ENCODE results near the gene NR6A1.

The NR6A1 gene

GRCh38 chr9:124471761-124472160 lies 299.4 kb downstream of the NR6A1 start:
- Histone ChIP-seq H3K36me3 (no peaks in the 10 kb centered on the region), H3K4me1 (peaks cover 21 to 46% (median 32%) of the 10 kb centered on the region in 10 experiments), H3K4me3 (no peak overlapping the region), H4K20me1 (peaks cover 0 to 5% (median 0%) of the 10 kb centered on the region in 11 experiments; a peak in 1 of 22 replicates), H3K9ac (no peak overlapping the region), H3K27me3 (peaks cover 0 to 5% (median 4%) of the 10 kb centered on the region in 11 experiments; a peak in 11 of 22 replicates), H3K27ac (no peak overlapping the region), H3K4me2 (no peak overlapping the region), H3K9me3 (replicated peaks in 1 of 11) (no peaks in the 10 kb centered on the region)
- TF ChIP-seq Cebpa-rat (IDR thresholded peaks at IDR 0.05), result no peak

GRCh38 chr9:124470726-124471125 lies 300.4 kb downstream of the NR6A1 start:
- Histone ChIP-seq H3K27me3 (no peaks in the 10 kb centered on the region), H3K4me2 (no peak overlapping the region)
- no peak for TF ChIP-seq Cebpa-rat (IDR thresholded peaks at IDR 0.05)

GRCh38 chr9:124470306-124470705 lies 300.8 kb downstream of the NR6A1 start:
- Histone ChIP-seq H3K9ac (no peak overlapping the region), H4K20me1 (0 out of 22 replicates have a peak, but pooled peaks cover 0 to 5% (median 0%) of the 10 kb centered on the region in 11 experiments), H3K4me2 (no peak overlapping the region), H3K36me3 (no peaks in the 10 kb centered on the region), H3K4me3 (no peak overlapping the region), H3K4me1 (peaks cover 7 to 32% (median 18%) of the 10 kb centered on the region in 10 experiments), H3K9me3 (replicated peaks in 1 of 11) (no peaks in the 10 kb centered on the region), H3K27me3 (no peaks in the 10 kb centered on the region), H3K27ac (no peak overlapping the region)
- TF ChIP-seq Cebpa-rat (IDR thresholded peaks at IDR 0.05), result no peak

More at GRCh38 chr9:124470726-124471125, 300.4 kb downstream of the NR6A1 start:
- H3K9ac ChIP-seq, result no peak overlapping the region
- H3K9me3 ChIP-seq (replicated peaks in 1 of 11), result no peaks in the 10 kb centered on the region
- peaks cover 0 to 5% (median 0%) of the 10 kb centered on the region in 11 experiments; a peak in 1 of 22 replicates for H4K20me1 ChIP-seq
- no peaks in the 10 kb centered on the region for H3K36me3 ChIP-seq
- peaks cover 10 to 35% (median 22%) of the 10 kb centered on the region in 10 experiments for H3K4me1 ChIP-seq
- no peak overlapping the region for H3K4me3 ChIP-seq
- no peak overlapping the region for H3K27ac ChIP-seq

- Histone ChIP-seq H3K4me1 (peaks cover 6 to 32% (median 17%) of the 10 kb centered on the region in 10 experiments; a peak in 19 of 20 replicates), H3K4me2 (peak overlapping the region in 9 of 11 experiments; percentile 22 to 53 (median 40); a peak in 15 of 22 replicates), H3K9me3 (replicated peaks in 1 of 11) (no peaks in the 10 kb centered on the region), H3K4me3 (no peak overlapping the region), H3K27me3 (no peaks in the 10 kb centered on the region), H3K36me3 (no peaks in the 10 kb centered on the region), H3K9ac (no peak overlapping the region), H3K27ac (no peak overlapping the region), H4K20me1 (0 out of 22 replicates have a peak, but pooled peaks cover 0 to 5% (median 0%) of the 10 kb centered on the region in 11 experiments)
- TF ChIP-seq Cebpa-rat (IDR thresholded peaks at IDR 0.05), result no peak
These were observed 301.9 kb downstream of the NR6A1 start for GRCh38 chr9:124469011-124469832.

GRCh38 chr9:124468061-124468740 lies 302.9 kb downstream of the NR6A1 start:
- Histone ChIP-seq H4K20me1 (0 out of 22 replicates have a peak, but pooled peaks cover 0 to 5% (median 0%) of the 10 kb centered on the region in 11 experiments), H3K4me2 (peak overlapping the region in 8 of 11 experiments; percentile 22 to 53 (median 36); a peak in 11 of 22 replicates), H3K9me3 (replicated peaks in 1 of 11) (peaks cover 0 to 7% (median 0%) of the 10 kb centered on the region in 11 experiments; a peak in 3 of 22 replicates), H3K36me3 (no peaks in the 10 kb centered on the region), H3K27ac (no peak overlapping the region), H3K27me3 (no peaks in the 10 kb centered on the region), H3K9ac (no peak overlapping the region), H3K4me3 (no peak overlapping the region), H3K4me1 (peaks cover 6 to 32% (median 17%) of the 10 kb centered on the region in 10 experiments; a peak in 19 of 20 replicates)
- TF ChIP-seq Cebpa-rat (IDR thresholded peaks at IDR 0.05), result no peak

- TF ChIP-seq Cebpa-rat (IDR thresholded peaks at IDR 0.05), result no peak
- H3K9ac ChIP-seq, result no peak overlapping the region
These were observed 303.6 kb downstream of the NR6A1 start for GRCh38 chr9:124467410-124468060.

More at GRCh38 chr9:124467410-124468060, 303.6 kb downstream of the NR6A1 start:
- Histone ChIP-seq H3K27me3 (no peaks in the 10 kb centered on the region), H3K4me1 (peaks cover 6 to 32% (median 17%) of the 10 kb centered on the region in 10 experiments; a peak in 19 of 20 replicates), H4K20me1 (0 out of 22 replicates have a peak, but pooled peaks cover 0 to 5% (median 0%) of the 10 kb centered on the region in 11 experiments), H3K4me3 (no peak overlapping the region), H3K4me2 (no peak overlapping the region), H3K9me3 (replicated peaks in 1 of 11) (peaks cover 0 to 12% (median 0%) of the 10 kb centered on the region in 11 experiments; a peak in 3 of 22 replicates), H3K27ac (no peak overlapping the region), H3K36me3 (no peaks in the 10 kb centered on the region)
